GM13976 (cell line): ENCODE results near the gene ALPG.

Experiments
- DNase-seq: peaks from one replicate; pipeline ENCODE4 v3.0.0; 2012; ENCODE audit warnings: low spot score
- CTCF ChIP-seq: IDR thresholded peaks from 2 replicates; pipeline ENCODE4 v1.5.1; 2012; ENCODE audit warnings: borderline replicate concordance, mild to moderate bottlenecking; ENCODE audit not compliant: insufficient read depth; ENCODE audit errors: extremely low read depth, missing control alignments, control extremely low read depth
- in situ Hi-C: fragments of 300-500 bp; cut with MboI; formaldehyde crosslinking; loops from one replicate; pipeline ENCODE4 v1.12.0; 2022; ENCODE audit warnings: low sequenced_read_pairs, mixed read lengths, inconsistent platforms; ENCODE audit not compliant: unreplicated experiment

ALPG gene

GRCh38 chr2:232415138-232415690 lies 8.6 kb downstream of the ALPG start:
- in situ Hi-C loops = no loop called here
- no peak for TF ChIP-seq CTCF
- no peak for DNase-seq

DNA sequence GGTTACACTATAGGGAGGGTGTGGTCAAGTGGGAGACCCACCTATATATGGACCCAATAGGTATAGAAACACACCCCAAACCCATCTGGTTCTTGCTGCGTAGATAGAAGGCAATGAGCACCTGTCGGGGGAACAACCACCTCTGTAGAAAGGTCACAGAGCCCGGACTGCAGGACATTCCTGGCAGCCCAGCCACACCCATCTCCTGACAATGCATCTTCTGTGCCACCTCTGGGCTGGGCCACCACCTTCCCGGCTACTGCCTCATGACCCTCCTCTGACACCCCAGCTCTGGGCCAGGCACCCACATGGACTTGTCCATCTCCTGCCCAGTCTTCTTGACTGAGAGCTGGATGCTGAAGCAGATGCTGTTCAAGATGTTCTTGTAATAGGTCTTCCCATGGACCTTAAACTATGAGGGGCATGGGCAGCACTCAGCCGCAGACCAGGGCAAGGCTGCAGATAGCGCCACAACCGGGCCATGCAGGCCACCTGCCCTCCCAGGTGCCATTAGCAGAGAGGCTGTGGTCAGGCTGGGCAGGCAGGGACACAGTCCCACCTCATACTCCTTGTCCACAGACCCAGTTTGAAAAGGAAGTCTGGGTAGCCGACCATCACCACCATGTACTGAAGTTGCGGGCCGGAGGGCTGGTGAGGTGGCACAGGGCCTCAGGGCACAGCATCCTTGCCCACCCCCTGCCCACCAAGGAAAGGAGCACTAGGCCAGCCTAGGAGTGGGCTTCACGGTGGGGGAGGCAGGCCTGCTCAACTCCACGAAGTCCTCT lies 9.3 kb downstream of the ALPG start:
- in situ Hi-C loops = no loop called here
- no peak for TF ChIP-seq CTCF
- no peak for DNase-seq

DNA sequence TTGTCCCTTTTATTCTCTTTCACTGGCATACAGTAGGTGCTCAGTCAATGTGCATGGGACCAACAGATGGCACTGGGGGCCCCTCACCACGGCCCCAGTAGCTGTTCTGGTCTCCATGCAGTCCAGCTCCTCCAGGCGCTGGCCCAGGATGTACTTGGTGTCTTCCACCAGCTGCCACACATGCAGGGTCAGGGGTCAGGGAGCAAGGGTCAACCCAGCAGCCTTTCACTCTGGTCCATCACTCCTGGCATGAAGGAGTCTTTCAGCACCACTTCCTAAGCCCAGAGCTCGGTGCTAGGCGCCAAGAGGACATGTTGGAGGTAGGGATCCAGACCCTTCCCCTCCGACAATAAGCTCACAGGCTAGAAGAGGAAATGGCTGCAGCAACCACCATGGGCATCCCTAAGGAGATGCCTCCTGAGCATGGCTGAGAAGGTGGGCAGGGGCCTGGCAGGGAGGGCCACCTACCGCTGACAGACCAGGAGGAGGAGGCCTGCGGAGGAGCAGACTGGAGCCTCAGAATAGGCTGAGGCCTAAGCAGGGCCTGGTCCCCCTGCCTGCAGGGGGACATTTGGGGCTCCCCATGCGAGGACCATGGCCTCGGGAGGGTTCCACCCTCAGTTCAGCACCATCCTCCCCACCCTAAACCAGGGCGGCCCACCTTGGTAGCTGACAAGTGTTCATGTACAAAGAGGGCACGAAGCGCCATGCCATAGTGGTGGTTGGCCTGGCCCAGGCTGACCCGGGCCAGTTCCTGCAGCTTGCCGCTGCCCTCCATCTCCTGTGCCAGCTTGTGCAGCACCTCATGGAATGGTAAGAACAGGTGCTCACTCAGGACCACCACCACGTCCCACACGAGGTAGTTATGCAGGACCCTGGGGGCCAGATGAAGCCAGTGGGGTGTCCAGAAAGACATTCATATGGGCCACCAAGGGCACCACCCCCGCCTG lies 10.2 kb downstream of the ALPG start:
- in situ Hi-C loops = no loop called here
- TF ChIP-seq CTCF = no peak

GRCh38 chr2:232417489-232417888 lies 10.8 kb downstream of the ALPG start:
- no peak for DNase-seq
- in situ Hi-C loops = no loop called here
- TF ChIP-seq CTCF = no peak

More for the DNA sequence above, 10.2 kb downstream of the ALPG start:
- DNase-seq = no peak

DNA sequence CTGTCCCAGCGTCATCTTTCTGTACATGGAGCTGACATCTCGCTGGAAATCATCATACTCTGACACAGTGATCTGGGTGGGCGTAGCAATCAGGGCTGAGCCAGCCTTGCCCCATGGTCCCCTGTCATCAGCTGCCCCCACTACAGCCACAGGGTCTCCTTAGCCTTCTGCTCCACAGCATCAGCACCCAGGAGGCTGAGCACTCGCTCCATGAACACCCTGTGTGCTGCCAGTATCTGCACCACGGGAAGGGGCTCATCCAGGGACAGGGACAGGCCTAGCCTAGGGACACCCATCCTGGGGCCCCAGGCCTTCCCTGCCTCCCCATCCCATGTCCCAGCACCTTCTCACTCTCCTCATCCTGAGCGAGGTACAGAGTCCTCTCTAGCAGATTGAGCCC lies 11.4 kb downstream of the ALPG start:
- in situ Hi-C loops = no loop called here
- DNase-seq = no peak
- TF ChIP-seq CTCF = no peak

GRCh38 chr2:232418466-232419244 lies 12.0 kb downstream of the ALPG start:
- no peak for TF ChIP-seq CTCF
- in situ Hi-C loops = no loop called here
- DNase-seq = no peak
